HAP-1 (cell line): Measurements from ENCODE around the gene MED10.

Experiments used
- DNase-seq, 2 experiments: peaks; one replicate each; pipeline ENCODE4 v3.0.0-alpha.2; 2016 to 2020; ENCODE audit warnings: low spot score in 2 of 2
- H3K27me3 ChIP-seq: fragments of 250-450 bp; sonication (Bioruptor Pico); 2 replicates; pipeline ENCODE4 v1.5.1; 2020; ENCODE audit warnings: low read depth, mild to moderate bottlenecking, moderate library complexity
- H3K36me3 ChIP-seq: fragments of 250-450 bp; sonication (Bioruptor Pico); replicated peaks from 2 replicates; pipeline ENCODE4 v1.5.1; 2020; ENCODE audit warnings: mild to moderate bottlenecking
- H3K4me1 ChIP-seq: fragments of 250-450 bp; sonication (Bioruptor Pico); 2 replicates; pipeline ENCODE4 v1.5.1; 2020; ENCODE audit warnings: mild to moderate bottlenecking
- H3K4me3 ChIP-seq: fragments of 250-450 bp; sonication (Bioruptor Pico); 2 replicates; pipeline ENCODE4 v1.5.1; 2020; ENCODE audit warnings: mild to moderate bottlenecking, moderate library complexity
- H3K9me3 ChIP-seq: fragments of 250-450 bp; sonication (Bioruptor Pico); 2 replicates; pipeline ENCODE4 v1.5.1; 2020; ENCODE audit warnings: mild to moderate bottlenecking, moderate library complexity
- in situ Hi-C: fragments of 300-500 bp; cut with MboI; formaldehyde crosslinking; loops from 3 replicates; pipeline ENCODE4 v1.14.3; 2020; ENCODE audit warnings: low sequenced_read_pairs, inconsistent platforms, mixed read lengths

The MED10 gene

DNA sequence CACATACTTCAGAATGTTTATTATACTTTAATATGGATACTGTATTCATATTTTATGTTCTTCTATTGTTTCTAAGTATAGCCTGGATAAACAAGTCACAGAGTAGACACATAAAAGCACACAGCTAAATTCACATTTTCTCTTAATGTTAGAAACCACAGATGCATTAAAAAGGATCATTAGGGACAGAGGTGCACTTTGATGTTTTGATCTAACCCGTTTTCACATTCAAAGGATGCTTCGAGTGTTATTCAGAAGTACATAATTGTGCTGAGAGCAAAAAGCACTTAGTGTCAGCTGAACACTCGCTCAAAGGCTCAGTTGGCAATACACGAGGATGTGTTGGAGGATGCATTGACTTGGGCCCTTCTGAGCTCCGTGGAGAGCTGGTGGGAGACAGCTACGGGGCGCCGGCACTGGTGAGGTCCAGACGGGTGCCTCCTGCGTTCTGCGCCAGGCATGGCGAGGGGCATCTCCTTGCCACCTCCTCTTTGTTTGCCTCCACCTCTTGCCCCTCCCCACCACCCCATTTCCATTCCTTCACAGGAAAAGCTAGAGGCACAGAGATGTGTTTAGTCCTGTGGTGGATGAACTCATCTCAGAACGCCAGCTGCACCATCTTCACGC lies 35.5 kb downstream of the MED10 start:
- Histone ChIP-seq H3K4me3 (no peak overlapping the region), H3K4me1 (no peaks in the 10 kb centered on the region), H3K27me3 (no peaks in the 10 kb centered on the region), H3K9me3 (no peaks in the 10 kb centered on the region), H3K36me3 (no peaks in the 10 kb centered on the region)
- no peak for DNase-seq
- in situ Hi-C loops, result no loop called here

DNA sequence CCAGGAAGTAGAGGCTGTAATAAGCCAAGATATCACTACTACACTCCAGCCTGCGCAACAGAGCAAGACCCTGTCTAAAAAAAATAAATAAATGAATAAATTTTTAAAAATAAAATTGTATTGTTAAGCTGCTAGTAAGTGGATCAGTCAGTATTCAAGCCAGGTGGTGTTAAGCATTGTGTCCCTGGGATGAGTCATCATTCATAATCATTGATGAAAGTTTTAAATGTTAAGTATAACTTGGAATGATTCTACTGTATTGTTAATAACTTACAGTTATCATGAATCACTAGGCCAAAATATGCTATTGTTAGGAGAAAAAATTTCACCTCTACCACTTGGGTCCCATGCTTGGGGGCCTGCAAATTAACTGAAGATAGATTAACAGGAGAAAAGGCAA lies 38.2 kb downstream of the MED10 start:
- no peaks in the 10 kb centered on the region for H3K36me3 ChIP-seq
- in situ Hi-C loops, result no loop called here
- no peaks in the 10 kb centered on the region for H3K4me1 ChIP-seq
- no peaks in the 10 kb centered on the region for H3K9me3 ChIP-seq
- H3K27me3 ChIP-seq, result no peaks in the 10 kb centered on the region
- no peak for DNase-seq
- H3K4me3 ChIP-seq, result no peak overlapping the region

GRCh38 chr5:6338871-6339270 lies 39.5 kb downstream of the MED10 start:
- Histone ChIP-seq H3K4me3 (no peak overlapping the region), H3K9me3 (no peaks in the 10 kb centered on the region), H3K27me3 (no peaks in the 10 kb centered on the region), H3K4me1 (no peaks in the 10 kb centered on the region), H3K36me3 (no peaks in the 10 kb centered on the region)
- in situ Hi-C loops, result no loop called here
- DNase-seq, result no peak

DNA sequence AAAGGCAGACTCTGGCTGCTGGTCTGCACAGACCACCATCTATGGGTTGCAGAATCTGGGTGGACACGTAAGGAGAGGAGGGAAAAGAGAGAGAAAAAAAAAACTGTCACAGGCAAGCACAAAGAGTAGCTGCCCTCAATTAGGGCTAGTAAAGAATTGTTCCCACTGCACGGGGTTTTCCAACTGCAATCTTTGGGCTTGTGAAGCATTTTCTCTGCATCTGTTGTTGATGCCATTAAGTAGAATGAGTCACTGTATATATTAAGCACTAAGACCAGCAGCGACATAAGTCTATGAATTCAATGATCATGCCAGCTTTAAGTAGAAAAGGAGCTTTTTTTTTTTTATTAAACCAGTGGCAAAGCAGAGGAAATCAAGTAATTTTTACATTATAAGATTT lies 40.2 kb downstream of the MED10 start:
- Histone ChIP-seq H3K27me3 (no peaks in the 10 kb centered on the region), H3K4me3 (no peak overlapping the region), H3K4me1 (no peaks in the 10 kb centered on the region), H3K9me3 (no peaks in the 10 kb centered on the region), H3K36me3 (no peaks in the 10 kb centered on the region)
- no peak for DNase-seq
- in situ Hi-C loops, result no loop called here

- in situ Hi-C loops, result no loop called here
- H3K4me3 ChIP-seq, result no peak overlapping the region
- no peak for DNase-seq
- H3K9me3 ChIP-seq, result no peaks in the 10 kb centered on the region
- no peaks in the 10 kb centered on the region for H3K4me1 ChIP-seq
- no peaks in the 10 kb centered on the region for H3K36me3 ChIP-seq
- no peaks in the 10 kb centered on the region for H3K27me3 ChIP-seq
Observed at GRCh38 chr5:6333182-6333905, 45.0 kb downstream of the MED10 start.

DNA sequence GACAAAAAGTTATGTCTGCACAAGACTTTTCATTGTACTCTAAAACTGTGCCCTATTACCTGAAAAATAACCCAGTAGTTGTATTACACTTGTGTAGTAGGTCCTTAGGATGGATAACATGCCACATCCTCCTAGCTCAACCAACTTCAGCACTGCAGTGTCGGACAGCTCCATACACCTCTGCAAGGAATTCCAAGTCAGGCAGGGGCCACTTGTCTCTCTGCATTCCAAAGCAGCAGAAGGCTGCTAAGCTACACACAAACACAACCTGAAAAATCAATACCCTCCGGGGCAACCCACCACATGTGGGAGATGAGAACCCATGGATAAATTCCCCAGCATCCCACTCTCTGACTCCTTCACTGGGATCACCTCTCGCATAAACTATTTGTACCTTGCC lies 50.2 kb downstream of the MED10 start:
- Histone ChIP-seq H3K27me3 (no peaks in the 10 kb centered on the region), H3K9me3 (no peaks in the 10 kb centered on the region), H3K4me1 (no peaks in the 10 kb centered on the region), H3K4me3 (no peak overlapping the region), H3K36me3 (no peaks in the 10 kb centered on the region)
- DNase-seq, result peak in 1 of 2 experiments; percentile 49
- in situ Hi-C loops, result no loop called here

DNA sequence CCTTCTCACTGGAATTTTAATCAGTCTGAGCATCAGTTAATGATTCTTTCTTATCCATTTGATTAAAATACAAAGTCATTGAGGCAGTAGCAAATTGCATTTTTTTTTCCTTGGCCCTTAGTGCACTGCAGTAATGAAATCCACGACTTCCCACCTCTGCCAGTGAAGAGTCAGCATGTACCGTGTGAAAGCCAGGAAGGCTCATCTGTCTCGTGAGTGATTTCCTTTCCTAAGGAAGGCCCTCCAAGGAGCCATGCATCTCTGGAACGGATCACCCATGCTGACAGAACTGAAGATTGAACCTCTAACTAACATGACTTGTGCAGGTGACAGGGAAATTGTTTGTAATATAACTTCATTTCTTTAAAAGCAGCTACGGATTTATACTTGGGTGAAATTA lies 51.6 kb downstream of the MED10 start:
- H3K27me3 ChIP-seq, result no peaks in the 10 kb centered on the region
- in situ Hi-C loops, result no loop called here
- no peaks in the 10 kb centered on the region for H3K4me1 ChIP-seq
- no peak overlapping the region for H3K4me3 ChIP-seq
- no peaks in the 10 kb centered on the region for H3K36me3 ChIP-seq
- DNase-seq, result no peak
- no peaks in the 10 kb centered on the region for H3K9me3 ChIP-seq

- Histone ChIP-seq H3K9me3 (no peaks in the 10 kb centered on the region), H3K27me3 (no peaks in the 10 kb centered on the region), H3K4me1 (no peaks in the 10 kb centered on the region), H3K36me3 (no peaks in the 10 kb centered on the region), H3K4me3 (no peak overlapping the region)
- in situ Hi-C loops, result no loop called here
- no peak for DNase-seq
Observed at GRCh38 chr5:6322163-6322713, 56.1 kb downstream of the MED10 start.
